Stimulated activated CD4-positive, alpha-beta T cell treated with anti-CD3 and anti-CD28 coated beads, Interleukin-12 subunit alpha, Interleukin-12 subunit beta, amount 100 ng/mL, for 48 hours (primary cell): ENCODE measurements around the gene CKS2.
"Not testable (repeated sequence)": the region's sequence is repeated elsewhere in the genome, so short reads cannot be mapped to it uniquely, and the experiment has no call there.

Experiments
- DNase-seq, 3 donors: peaks; one replicate each; pipeline ENCODE4 v3.0.0-alpha.2; 2020; ENCODE audit warnings: low read depth in 2 of 3, low spot score in 1 of 3

Gene CKS2

GRCh38 chr9:89310475-89311345, at the start of gene CKS2:
TSS of gene CKS2 (plus strand) at chr9:89311195. CDS start at chr9:89311293, 98 bp downstream.
- peak; percentile 98 to 100 (median 99) for DNase-seq

GRCh38 chr9:89273528-89274279, 37.3 kb upstream of the CKS2 start:
- no peak for DNase-seq

- peak in 2 of 3 donors; percentile 22 to 39 for DNase-seq
Measured at GRCh38 chr9:89274838-89275237, 36.2 kb upstream of the CKS2 start.

GRCh38 chr9:89276040-89276439, 35.0 kb upstream of the CKS2 start:
- DNase-seq = not testable (repeated sequence)

- no peak for DNase-seq
Measured at GRCh38 chr9:89277043-89277442, 34.0 kb upstream of the CKS2 start.

GRCh38 chr9:89277454-89277853, 33.5 kb upstream of the CKS2 start:
- no peak for DNase-seq

GRCh38 chr9:89278551-89278950, 32.4 kb upstream of the CKS2 start:
- DNase-seq = no peak

- DNase-seq = peak in 1 of 3 donors; percentile 46
Measured at GRCh38 chr9:89278997-89279739, 31.8 kb upstream of the CKS2 start.

GRCh38 chr9:89281106-89281505, 29.9 kb upstream of the CKS2 start:
- DNase-seq = no peak

- DNase-seq = not testable (repeated sequence)
Measured at GRCh38 chr9:89282248-89282968, 28.6 kb upstream of the CKS2 start.

GRCh38 chr9:89284076-89284475, 26.9 kb upstream of the CKS2 start:
- DNase-seq = no peak

GRCh38 chr9:89291741-89292140, 19.3 kb upstream of the CKS2 start:
- no peak for DNase-seq

GRCh38 chr9:89293014-89293413, 18.0 kb upstream of the CKS2 start:
- no peak for DNase-seq

GRCh38 chr9:89295400-89295799, 15.6 kb upstream of the CKS2 start:
- DNase-seq = no peak

- not testable (repeated sequence) for DNase-seq
Measured at GRCh38 chr9:89301996-89302395, 9.0 kb upstream of the CKS2 start.

GRCh38 chr9:89304020-89304833, 6.8 kb upstream of the CKS2 start:
- DNase-seq = no peak

- no peak for DNase-seq
Measured at GRCh38 chr9:89304834-89305188, 6.2 kb upstream of the CKS2 start.

GRCh38 chr9:89305868-89306267, 5.1 kb upstream of the CKS2 start:
- no peak for DNase-seq

- no peak for DNase-seq
Measured at GRCh38 chr9:89309166-89309565, 1.8 kb upstream of the CKS2 start.
